ENCODE measurements around the gene HMGCS1. TPM values are rescaled to one million over a fixed set of nuclear protein-coding genes. Genes with fewer than 3 reads are reported as not detected.

Gene HMGCS1
- total and polyA plus RNA-seq, 2 of the 8 experiments (the other 6 are each of a cell fraction or from before 2014, with no cell fraction given): 63.6 to 236 TPM

GRCh38 chr5:43352131-43352530 lies 38.9 kb upstream of the HMGCS1 start:
- Histone ChIP-seq H3K56ac (replicated peaks; ENCODE audit: insufficient read length, low read depth, low read length) (no peak overlapping the region), H3K79me2 (ENCODE audit: control insufficient read depth in 1 of 2, insufficient read depth in 2 of 2, low read length in 2 of 2) (no peaks in the 10 kb centered on the region), H3K9me3 (ENCODE audit: insufficient read depth in 2 of 2, low read depth in 1 of 2, low read length in 1 of 2) (no peaks in the 10 kb centered on the region), H3K18ac (ENCODE audit: extremely low read depth, low read length) (no peak overlapping the region), H3K36me3 (ENCODE audit: control insufficient read depth in 2 of 4, insufficient read depth in 4 of 4, low read length in 3 of 4) (no peaks in the 10 kb centered on the region), H4K8ac (ENCODE audit: extremely low read depth, insufficient read depth, low read length) (no peak overlapping the region), H2BK120ac (replicated peaks; ENCODE audit: low read depth, low read length) (no peak overlapping the region), H2BK20ac (ENCODE audit: low read length) (no peak overlapping the region), H3K27ac (ENCODE audit: low read depth, low read length) (no peak overlapping the region), H3K14ac (ENCODE audit: insufficient read length) (no peak overlapping the region), H2BK12ac (ENCODE audit: low read depth, low read length) (no peak overlapping the region), H2BK5ac (ENCODE audit: low read depth, low read length) (no peak overlapping the region), H3K4ac (replicated peaks; ENCODE audit: insufficient read length, low read depth, low read length) (no peak overlapping the region), H3K9ac (replicated peaks in 1 of 4; ENCODE audit: extremely low read depth in 1 of 4, low read depth in 3 of 4, low read length in 3 of 4) (no peak overlapping the region), H4K5ac (ENCODE audit: insufficient read length, low read depth, low read length) (no peak overlapping the region), H2AFZ (ENCODE audit: low read length) (no peak overlapping the region), H2BK15ac (ENCODE audit: low read length) (no peak overlapping the region), H3K27me3 (replicated peaks in 1 of 4; ENCODE audit: control insufficient read depth in 3 of 4, extremely low read depth in 1 of 4, insufficient read depth in 3 of 4, low read length in 3 of 4) (no peaks in the 10 kb centered on the region), H4K91ac (replicated peaks; ENCODE audit: insufficient read length, low read length) (no peak overlapping the region), H3K79me1 (ENCODE audit: low read depth, low read length) (no peaks in the 10 kb centered on the region), H3K23ac (ENCODE audit: insufficient read length) (no peak overlapping the region), H3K4me3 (ENCODE audit: extremely low read depth in 1 of 4, insufficient read depth in 2 of 4, low read depth in 3 of 4, low read length in 4 of 4) (no peak overlapping the region), H3K4me2 (ENCODE audit: insufficient read depth in 1 of 2, low read depth in 2 of 2, low read length in 2 of 2) (no peak overlapping the region), H3K23me2 (ENCODE audit: low read depth, low read length) (no peaks in the 10 kb centered on the region), H3K4me1 (replicated peaks in 1 of 4; ENCODE audit: control insufficient read depth in 3 of 4, insufficient read depth in 4 of 4, low read length in 3 of 4) (no peaks in the 10 kb centered on the region), H2AK5ac (ENCODE audit: low read depth, low read length) (no peak overlapping the region), H4K20me1 (replicated peaks in 1 of 2; ENCODE audit: control insufficient read depth in 1 of 2, insufficient read depth in 2 of 2, low read length in 2 of 2) (no peaks in the 10 kb centered on the region)
- WGBS, 2 experiments (ENCODE audit: extremely low coverage in 1 of 2, insufficient coverage in 1 of 2, insufficient read length in 1 of 2, insufficient replicate concordance in 2 of 2, low coverage in 1 of 2, low lambda C conversion rate in 2 of 2, missing lambda C conversion rate in 1 of 2): 90% methylated on average over 3 of the region's 3 CpGs; no CpG with 5 or more reads in 1 of the 2 experiments
- DNase-seq (ENCODE audit: low read depth in 1 of 2, low spot score in 2 of 2) (no peak), FAIRE-seq (no peak)
- TF ChIP-seq TAF1 (IDR thresholded peaks at IDR 0.05; ENCODE audit: low read depth, low read length): no peak
- TF ChIP-seq CHD1 (IDR thresholded peaks at IDR 0.05; ENCODE audit: low read depth, low read length): no peak
- TF ChIP-seq SIRT6 (IDR thresholded peaks at IDR 0.05; ENCODE audit: low read length): no peak
- no peak for TF ChIP-seq MAFK (IDR thresholded peaks at IDR 0.05; ENCODE audit: low read depth, low read length)
- TF ChIP-seq POLR2A (IDR thresholded peaks at IDR 0.05; ENCODE audit: control extremely low read depth in 1 of 2, low read depth in 2 of 2, low read length in 2 of 2): no peak
- TF ChIP-seq BACH1 (IDR thresholded peaks at IDR 0.05; ENCODE audit: low read length): no peak
- no peak for TF ChIP-seq SAP30 (IDR thresholded peaks at IDR 0.05; ENCODE audit: insufficient read depth, insufficient replicate concordance, low read length)
- TF ChIP-seq E2F6 (IDR thresholded peaks at IDR 0.05): no peak
- TF ChIP-seq SRF (IDR thresholded peaks at IDR 0.05; ENCODE audit: low read depth, low read length): no peak
- TF ChIP-seq GTF2F1 (IDR thresholded peaks at IDR 0.05; ENCODE audit: borderline replicate concordance, low read depth, low read length): no peak
- ChIA-PET POLR2A (ENCODE audit: partially characterized antibody) (no interaction called here), CTCF (ENCODE audit: partially characterized antibody) (no interaction called here)

Data from H1 (cell line).